ENCODE results near the gene FLT3LG. TPM values are rescaled to one million over a fixed set of nuclear protein-coding genes. Genes with fewer than 3 reads are reported as not detected.

Gene FLT3LG
- total RNA-seq, 1 experiment from 2014 or later: 6.5 TPM

DNA sequence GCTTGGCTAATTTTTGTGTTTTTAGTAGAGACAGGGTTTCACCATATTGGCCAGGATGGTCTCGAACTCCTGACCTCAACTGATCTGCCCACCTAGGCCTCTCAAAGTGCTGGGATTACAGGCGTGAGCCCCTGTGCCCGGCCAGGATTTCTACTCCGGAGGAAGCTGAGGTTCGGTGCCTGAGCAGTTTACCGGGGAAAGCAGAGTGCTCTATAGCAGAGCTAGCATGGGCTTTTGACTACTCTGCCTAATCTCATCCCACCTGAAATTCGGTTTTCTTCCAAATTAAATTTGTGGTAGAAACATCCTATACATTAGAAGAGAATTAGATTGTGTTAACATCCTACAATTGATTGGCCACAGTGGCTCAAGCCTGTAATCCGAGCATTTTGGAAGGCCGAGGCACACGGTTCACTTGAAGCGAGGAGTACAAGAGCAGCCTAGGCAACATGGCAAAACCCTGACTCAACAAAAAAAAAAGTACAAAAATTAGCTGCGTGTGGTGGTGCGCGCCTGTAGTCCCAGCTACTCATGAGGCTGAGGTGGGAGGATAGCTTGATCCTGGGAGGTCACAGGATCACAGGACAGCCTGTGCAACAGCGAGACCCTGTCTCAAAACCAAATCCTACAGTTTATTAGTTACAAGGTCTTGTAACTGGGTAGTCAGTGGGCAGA, 15.0 kb downstream of the FLT3LG start:
- intact Hi-C loops (cut with micrococcal nuclease; ENCODE audit: unreplicated experiment): no loop called here
- Histone ChIP-seq H3K27ac (ENCODE audit: low read depth, low read length, poor library complexity, severe bottlenecking) (peak overlapping the region; percentile 97), H3K27me3 (replicated peaks; ENCODE audit: insufficient read depth, low read depth, low read length, poor library complexity) (no peaks in the 10 kb centered on the region), H3K9me3 (ENCODE audit: low read depth, low read length, poor library complexity, severe bottlenecking) (no peaks in the 10 kb centered on the region), H3K4me3 (ENCODE audit: low read depth, low read length, poor library complexity, severe bottlenecking) (peak overlapping the region; percentile 83), H3K4me1 (ENCODE audit: insufficient read depth, low read length, poor library complexity, severe bottlenecking) (peaks cover 16% of the 10 kb centered on the region), H3K36me3 (ENCODE audit: insufficient read depth, low read length, poor library complexity, severe bottlenecking) (peaks cover 54% of the 10 kb centered on the region)
- no TSS peak for BruUV-seq (replicated peaks)
- CTCF ChIA-PET: no interaction called here
- POLR2A ChIA-PET (ENCODE audit: low non-redundant PET): no interaction called here
- TF ChIP-seq, protein P1, sequence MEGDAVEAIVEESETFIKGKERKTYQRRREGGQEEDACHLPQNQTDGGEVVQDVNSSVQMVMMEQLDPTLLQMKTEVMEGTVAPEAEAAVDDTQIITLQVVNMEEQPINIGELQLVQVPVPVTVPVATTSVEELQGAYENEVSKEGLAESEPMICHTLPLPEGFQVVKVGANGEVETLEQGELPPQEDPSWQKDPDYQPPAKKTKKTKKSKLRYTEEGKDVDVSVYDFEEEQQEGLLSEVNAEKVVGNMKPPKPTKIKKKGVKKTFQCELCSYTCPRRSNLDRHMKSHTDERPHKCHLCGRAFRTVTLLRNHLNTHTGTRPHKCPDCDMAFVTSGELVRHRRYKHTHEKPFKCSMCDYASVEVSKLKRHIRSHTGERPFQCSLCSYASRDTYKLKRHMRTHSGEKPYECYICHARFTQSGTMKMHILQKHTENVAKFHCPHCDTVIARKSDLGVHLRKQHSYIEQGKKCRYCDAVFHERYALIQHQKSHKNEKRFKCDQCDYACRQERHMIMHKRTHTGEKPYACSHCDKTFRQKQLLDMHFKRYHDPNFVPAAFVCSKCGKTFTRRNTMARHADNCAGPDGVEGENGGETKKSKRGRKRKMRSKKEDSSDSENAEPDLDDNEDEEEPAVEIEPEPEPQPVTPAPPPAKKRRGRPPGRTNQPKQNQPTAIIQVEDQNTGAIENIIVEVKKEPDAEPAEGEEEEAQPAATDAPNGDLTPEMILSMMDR (conservative IDR thresholded peaks at IDR 0.05; ENCODE audit: low read depth, low read length): no peak
- no peak for DNase-seq (ENCODE audit: low spot score)

DNA sequence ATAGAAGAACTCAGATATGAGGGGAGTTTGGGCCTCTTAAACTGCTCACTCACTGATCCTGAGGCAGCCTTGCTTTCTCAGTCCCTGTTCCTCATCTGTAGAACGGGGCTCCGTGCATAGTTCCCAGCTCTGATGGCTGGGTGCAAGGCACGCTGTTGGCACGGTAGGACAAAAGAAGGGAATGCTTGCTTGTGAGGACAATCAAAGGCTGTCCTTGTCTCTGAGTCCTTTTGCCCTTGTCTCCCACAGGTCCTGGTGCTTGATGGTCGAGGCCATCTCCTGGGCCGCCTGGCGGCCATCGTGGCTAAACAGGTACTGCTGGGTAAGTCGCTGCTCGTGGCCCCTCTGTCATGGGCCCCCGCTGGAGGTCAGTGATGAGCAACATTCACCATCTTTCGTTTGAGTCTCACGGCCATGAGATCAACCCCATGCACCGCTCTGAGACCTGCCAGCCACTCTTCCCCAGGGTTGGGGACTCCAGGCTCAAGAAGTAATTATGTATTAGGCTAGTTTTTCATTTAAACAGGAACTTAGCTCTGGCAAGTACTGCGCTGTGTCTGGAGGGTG, 15.7 kb downstream of the FLT3LG start:
- Histone ChIP-seq H3K9me3 (ENCODE audit: low read depth, low read length, poor library complexity, severe bottlenecking) (no peaks in the 10 kb centered on the region), H3K4me3 (ENCODE audit: low read depth, low read length, poor library complexity, severe bottlenecking) (peak overlapping the region; percentile 83), H3K27ac (ENCODE audit: low read depth, low read length, poor library complexity, severe bottlenecking) (peak overlapping the region; percentile 97), H3K36me3 (ENCODE audit: insufficient read depth, low read length, poor library complexity, severe bottlenecking) (peaks cover 54% of the 10 kb centered on the region), H3K27me3 (replicated peaks; ENCODE audit: insufficient read depth, low read depth, low read length, poor library complexity) (no peaks in the 10 kb centered on the region), H3K4me1 (ENCODE audit: insufficient read depth, low read length, poor library complexity, severe bottlenecking) (peaks cover 16% of the 10 kb centered on the region)
- no TSS peak for BruUV-seq (replicated peaks)
- ChIA-PET CTCF (no interaction called here), POLR2A (ENCODE audit: low non-redundant PET) (no interaction called here)
- no peak for TF ChIP-seq EZH2 (IDR thresholded peaks at IDR 0.05; ENCODE audit: borderline replicate concordance, low read depth, low read length, poor library complexity, severe bottlenecking)
- TF ChIP-seq, protein P1 (conservative IDR thresholded peaks at IDR 0.05; ENCODE audit: low read depth, low read length): peak; percentile 39
- intact Hi-C loops (cut with micrococcal nuclease; ENCODE audit: unreplicated experiment): loop anchor here (10.0 kb wide), 1 partner anchor 385 kb away; the partner anchor contains the start of genes AKT1S1 and TBC1D17
- no peak for DNase-seq (ENCODE audit: low spot score)

DNA sequence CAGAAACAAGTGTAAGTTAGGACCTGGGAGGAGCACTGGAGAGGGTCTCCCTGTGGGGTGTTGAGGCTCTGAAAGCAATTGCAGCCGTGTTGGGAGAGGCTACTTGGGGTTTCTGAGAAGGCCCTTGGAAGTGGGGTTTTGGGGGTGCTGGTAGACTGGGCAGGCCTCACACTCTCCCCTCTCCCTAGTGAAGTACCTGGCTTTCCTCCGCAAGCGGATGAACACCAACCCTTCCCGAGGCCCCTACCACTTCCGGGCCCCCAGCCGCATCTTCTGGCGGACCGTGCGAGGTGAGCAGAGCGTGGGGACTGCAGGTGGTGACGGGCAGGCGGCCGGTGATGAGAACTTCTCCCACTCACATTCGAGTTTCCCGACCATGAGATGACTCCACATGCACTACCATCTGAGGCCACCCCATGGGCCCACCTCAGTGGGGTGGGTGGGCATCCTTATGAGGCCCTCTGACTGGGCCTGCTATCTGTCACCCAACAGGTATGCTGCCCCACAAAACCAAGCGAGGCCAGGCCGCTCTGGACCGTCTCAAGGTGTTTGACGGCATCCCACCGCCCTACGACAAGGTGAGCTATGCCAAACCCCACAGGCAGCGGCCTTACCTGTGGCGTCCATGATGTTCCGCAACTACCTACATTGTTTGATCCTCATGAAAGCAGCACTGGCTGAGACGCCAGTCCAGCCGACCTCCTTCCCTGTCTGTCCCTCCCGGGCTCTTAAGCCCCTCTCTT, 16.4 kb downstream of the FLT3LG start:
- POLR2A ChIA-PET (ENCODE audit: low non-redundant PET): no interaction called here
- H3K36me3 ChIP-seq (ENCODE audit: insufficient read depth, low read length, poor library complexity, severe bottlenecking): peaks cover 54% of the 10 kb centered on the region
- BruUV-seq (replicated peaks): no TSS peak

More for the DNA sequence above, 16.4 kb downstream of the FLT3LG start:
- Histone ChIP-seq H3K4me1 (ENCODE audit: insufficient read depth, low read length, poor library complexity, severe bottlenecking) (peaks cover 16% of the 10 kb centered on the region), H3K27me3 (replicated peaks; ENCODE audit: insufficient read depth, low read depth, low read length, poor library complexity) (no peaks in the 10 kb centered on the region), H3K27ac (ENCODE audit: low read depth, low read length, poor library complexity, severe bottlenecking) (peak overlapping the region; percentile 97), H3K9me3 (ENCODE audit: low read depth, low read length, poor library complexity, severe bottlenecking) (no peaks in the 10 kb centered on the region), H3K4me3 (ENCODE audit: low read depth, low read length, poor library complexity, severe bottlenecking) (peak overlapping the region; percentile 83)
- DNase-seq (ENCODE audit: low spot score): no peak
- TF ChIP-seq, protein P1 (conservative IDR thresholded peaks at IDR 0.05; ENCODE audit: low read depth, low read length): no peak
- no peak for TF ChIP-seq EZH2 (IDR thresholded peaks at IDR 0.05; ENCODE audit: borderline replicate concordance, low read depth, low read length, poor library complexity, severe bottlenecking)
- intact Hi-C loops (cut with micrococcal nuclease; ENCODE audit: unreplicated experiment): loop anchor here (10.0 kb wide), 1 partner anchor 384 kb away; the partner anchor contains the start of genes AKT1S1 and TBC1D17
- CTCF ChIA-PET: interaction anchor here (0.6 kb wide), 1 partner anchor 20 kb away, joined by 4 read pairs; no protein-coding TSS in a partner anchor
